ENCODE data around the gene MTFR2.
A peak's percentile ranks its signal among the peaks of the same experiment; 100 is the strongest.

Gene MTFR2

GRCh38 chr6:136249811-136250685 is at the start of gene MTFR2:
Gene MTFR2, minus strand, starts transcription at chr6:136250311. Its CDS starts 1,212 bp downstream, at chr6:136249099.
- peak; percentile 92 for DNase-seq

- DNase-seq = no peak
Observed at GRCh38 chr6:136294621-136295020, 44.5 kb upstream of the MTFR2 start.

GRCh38 chr6:136290410-136291010 is 40.4 kb upstream of the MTFR2 start:
- no peak for DNase-seq

GRCh38 chr6:136289579-136290409 is 39.7 kb upstream of the MTFR2 start, which contains the start of gene BCLAF1:
Gene BCLAF1, minus strand, starts transcription at chr6:136289846. Its CDS starts 9,980 bp downstream, at chr6:136279866.
- peak; percentile 98 for DNase-seq

- DNase-seq = peak; percentile 82
Observed at GRCh38 chr6:136289327-136289578, 39.1 kb upstream of the MTFR2 start.

- peak; percentile 78 for DNase-seq
Observed at GRCh38 chr6:136288566-136289326, 38.6 kb upstream of the MTFR2 start.

GRCh38 chr6:136284909-136285308 is 34.8 kb upstream of the MTFR2 start:
- no peak for DNase-seq

- no peak for DNase-seq
Observed at GRCh38 chr6:136282906-136283305, 32.8 kb upstream of the MTFR2 start.

GRCh38 chr6:136280032-136280609 is 30.0 kb upstream of the MTFR2 start:
- DNase-seq = no peak

GRCh38 chr6:136274062-136274461 is 24.0 kb upstream of the MTFR2 start:
- DNase-seq = no peak

- DNase-seq = no peak
Observed at GRCh38 chr6:136265101-136265500, 15.0 kb upstream of the MTFR2 start.

- no peak for DNase-seq
Observed at GRCh38 chr6:136262940-136263339, 12.8 kb upstream of the MTFR2 start.

GRCh38 chr6:136254851-136255466 is 4.8 kb upstream of the MTFR2 start:
- DNase-seq = no peak

GRCh38 chr6:136253734-136254133 is 3.6 kb upstream of the MTFR2 start:
- DNase-seq = no peak

GRCh38 chr6:136252441-136252840 is 2.3 kb upstream of the MTFR2 start:
- no peak for DNase-seq

- DNase-seq = no peak
Observed at GRCh38 chr6:136251394-136251793, 1.3 kb upstream of the MTFR2 start.

- DNase-seq = no peak
Observed at GRCh38 chr6:136250686-136251008, 536 bp upstream of the MTFR2 start.

GRCh38 chr6:136249336-136249735 is 775 bp downstream of the MTFR2 start:
- no peak for DNase-seq

- DNase-seq = no peak
Observed at GRCh38 chr6:136244061-136244616, 6.0 kb downstream of the MTFR2 start.

- no peak for DNase-seq
Observed at GRCh38 chr6:136236466-136237293, 13.4 kb downstream of the MTFR2 start.

GRCh38 chr6:136235233-136235564 is 14.9 kb downstream of the MTFR2 start:
- DNase-seq = no peak

Data from T1000 (cell line).